Fibroblast of the conjunctiva (primary cell): ENCODE measurements around the gene HAGH.
A peak's percentile ranks its signal among the peaks of the same experiment; 100 is the strongest.

Experiments used
- DNase-seq: peaks from one replicate; pipeline ENCODE4 v3.0.0-alpha.2; 2010; ENCODE audit warnings: low read depth

HAGH gene

GRCh38 chr16:1786242-1787055 is 40.2 kb downstream of the HAGH start:
- no peak for DNase-seq

GRCh38 chr16:1785846-1786170 is 40.8 kb downstream of the HAGH start:
- DNase-seq, result no peak

- DNase-seq, result no peak
Measured at GRCh38 chr16:1784977-1785845, 41.4 kb downstream of the HAGH start.

GRCh38 chr16:1782408-1783264 is 44.0 kb downstream of the HAGH start, which contains the start of the genes NUBP2 and SPSB3:
Gene NUBP2, plus strand, starts transcription at chr16:1782960. Its CDS starts 61 bp downstream, at chr16:1783021.
Gene SPSB3, minus strand, starts transcription at chr16:1782571. Its CDS starts 1,088 bp downstream, at chr16:1781483.
- DNase-seq, result peak; percentile 100

- no peak for DNase-seq
Measured at GRCh38 chr16:1781758-1782407, 44.7 kb downstream of the HAGH start.

- DNase-seq, result no peak
Measured at GRCh38 chr16:1781254-1781653, 45.4 kb downstream of the HAGH start.

GRCh38 chr16:1780677-1781072 is 46.0 kb downstream of the HAGH start:
- DNase-seq, result no peak

- no peak for DNase-seq
Measured at GRCh38 chr16:1779741-1780676, 46.6 kb downstream of the HAGH start.

GRCh38 chr16:1779234-1779701 is 47.4 kb downstream of the HAGH start:
- no peak for DNase-seq

GRCh38 chr16:1778200-1779179 is 48.1 kb downstream of the HAGH start:
- no peak for DNase-seq

- DNase-seq, result no peak
Measured at GRCh38 chr16:1777375-1778199, 49.0 kb downstream of the HAGH start.

- DNase-seq, result no peak
Measured at GRCh38 chr16:1776991-1777374, 49.6 kb downstream of the HAGH start.

GRCh38 chr16:1776672-1776955 is 50.0 kb downstream of the HAGH start:
- DNase-seq, result no peak

GRCh38 chr16:1775846-1776671 is 50.6 kb downstream of the HAGH start:
- no peak for DNase-seq

- DNase-seq, result no peak
Measured at GRCh38 chr16:1775006-1775845, 51.4 kb downstream of the HAGH start.

GRCh38 chr16:1774448-1774780 is 52.2 kb downstream of the HAGH start:
- no peak for DNase-seq
